Sigmoid colon (tissue), 4 donors: Measurements from ENCODE around the gene ADARB2.

Experiments
- CTCF ChIP-seq, 4 experiments: fragments of 450-650 bp in 3 of 4; fragments of 200-600 bp in 1 of 4; IDR thresholded peaks; one replicate each; pipeline ENCODE4 v1.5.1; 2016 to 2019; ENCODE audit warnings: antibody characterized with exemption in 4 of 4, mild to moderate bottlenecking in 3 of 4, moderate library complexity in 2 of 4
- EP300 ChIP-seq, 4 donors: sonication (generic); formaldehyde crosslinking; IDR thresholded peaks; one replicate each; pipeline ENCODE4 v1.6.1; 2017; ENCODE audit warnings: antibody characterized with exemption in 4 of 4
- POLR2AphosphoS5 ChIP-seq, 4 donors: sonication (generic); formaldehyde crosslinking; IDR thresholded peaks; one replicate each; pipeline ENCODE4 v1.6.1; 2017; ENCODE audit warnings: antibody characterized with exemption in 4 of 4

- TF ChIP-seq POLR2AphosphoS5 (IDR thresholded peaks at IDR 0.05) (no peak), CTCF (IDR thresholded peaks at IDR 0.05) (no peak), EP300 (IDR thresholded peaks at IDR 0.05) (no peak)
These were observed 157.7 kb downstream of the ADARB2 start for GRCh38 chr10:1579671-1580070.
